Measurements from ENCODE around the gene SLC22A25. TPM values are rescaled to one million over a fixed set of nuclear protein-coding genes. Genes with fewer than 3 reads are reported as not detected.
"Not testable (repeated sequence)": the region's sequence is repeated elsewhere in the genome, so short reads cannot be mapped to it uniquely, and the experiment has no call there.

The SLC22A25 gene
- polyA plus RNA-seq (2014; cell fraction: cytosol; rRNA removed) = not detected in 2 replicates
- polyA plus RNA-seq (2014; cell fraction: nucleus; rRNA removed) = not detected in 2 replicates

- DNase-seq (ENCODE audit: low spot score) = no peak
Observed at GRCh38 chr11:63243533-63243932, at the start of gene SLC22A25. Gene SLC22A25, minus strand, starts transcription at chr11:63243599. Its CDS starts 13,947 bp downstream, at chr11:63229652.

DNA sequence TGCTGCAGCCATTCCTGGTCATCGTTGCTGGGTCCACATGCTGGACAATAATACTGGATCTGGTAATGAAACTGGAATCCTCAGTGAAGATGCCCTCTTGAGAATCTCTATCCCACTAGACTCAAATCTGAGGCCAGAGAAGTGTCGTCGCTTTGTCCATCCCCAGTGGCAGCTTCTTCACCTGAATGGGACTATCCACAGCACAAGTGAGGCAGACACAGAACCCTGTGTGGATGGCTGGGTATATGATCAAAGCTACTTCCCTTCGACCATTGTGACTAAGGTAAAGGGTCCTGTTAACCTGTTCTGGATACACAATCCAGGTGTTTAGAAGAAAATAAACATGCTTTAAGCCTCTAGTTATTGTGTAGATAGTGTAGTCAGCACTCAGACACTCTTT lies 46.9 kb upstream of the SLC22A25 start:
- DNase-seq (ENCODE audit: low spot score) = no peak

DNA sequence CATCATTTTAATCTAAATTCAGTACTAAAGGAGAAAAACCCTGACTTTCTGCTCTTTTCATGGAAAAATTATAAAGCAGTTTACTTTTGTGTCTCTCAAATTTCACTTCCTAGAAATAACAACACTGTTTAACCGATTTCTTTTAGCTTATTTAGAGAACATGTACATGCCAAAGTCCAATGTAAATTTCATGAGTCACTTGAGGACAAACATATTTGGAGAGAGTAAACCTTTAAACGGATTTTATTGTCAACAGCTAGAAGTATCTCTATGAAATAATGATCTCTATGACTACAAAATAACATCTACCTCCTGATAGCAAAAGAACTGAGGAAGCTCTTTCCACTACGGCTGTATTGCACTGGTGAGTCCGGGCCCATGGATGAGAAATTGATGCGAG lies 46.3 kb upstream of the SLC22A25 start:
- DNase-seq (ENCODE audit: low spot score) = no peak

DNA sequence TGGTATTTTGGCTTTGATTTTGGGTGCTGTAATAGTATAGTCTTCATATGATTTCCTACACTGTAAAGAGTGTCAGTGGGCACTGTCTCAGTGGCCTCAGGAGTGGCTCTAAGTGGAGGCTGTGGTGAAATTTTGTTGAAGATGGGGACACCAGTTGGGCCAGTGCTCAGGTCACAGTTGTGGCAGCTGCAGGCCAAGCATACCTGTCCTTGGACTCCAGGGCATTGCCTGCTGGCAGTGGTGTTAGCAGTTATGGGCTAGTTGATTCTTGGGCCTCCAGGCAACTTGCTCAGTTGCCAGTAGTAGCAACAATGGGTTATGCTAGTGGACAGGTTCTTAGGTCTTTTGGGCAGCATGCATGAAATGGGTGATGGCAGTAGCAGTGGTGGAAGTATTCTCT lies 39.2 kb upstream of the SLC22A25 start:
- DNase-seq (ENCODE audit: low spot score) = no peak

- DNase-seq (ENCODE audit: low spot score) = no peak
Observed at GRCh38 chr11:63280920-63281319, 37.5 kb upstream of the SLC22A25 start.

DNA sequence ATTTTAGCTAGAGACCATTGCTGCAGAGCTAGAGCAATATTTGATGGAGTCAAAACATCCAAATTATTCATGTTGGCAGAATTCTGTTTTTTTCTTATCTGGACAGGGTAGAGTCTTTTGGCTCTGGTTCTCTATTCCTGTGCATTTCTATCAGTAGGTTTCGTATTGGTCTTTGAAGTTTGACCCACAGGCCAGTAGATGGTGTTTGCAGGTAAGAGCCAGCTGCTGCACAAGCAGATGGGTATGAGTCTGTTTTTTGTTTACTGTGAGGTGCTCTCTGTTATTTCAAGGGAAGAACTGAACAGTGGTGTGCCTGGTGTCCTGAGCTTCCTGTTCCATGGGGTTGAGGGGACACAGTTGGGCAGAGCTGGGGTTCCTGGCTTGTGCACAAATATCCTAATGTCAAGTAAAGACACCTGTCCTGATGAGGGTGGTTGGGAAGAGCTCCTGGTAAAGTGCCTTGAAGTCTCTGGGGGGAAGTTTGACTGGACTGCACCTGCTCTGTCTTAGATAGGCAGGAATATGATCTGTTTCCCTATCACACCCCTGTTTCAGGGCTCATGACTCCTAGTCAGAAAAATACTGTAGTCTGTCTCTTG lies 34.0 kb upstream of the SLC22A25 start:
- peak; percentile 4 for DNase-seq (ENCODE audit: low spot score)

- DNase-seq (ENCODE audit: low spot score) = no peak
Observed at GRCh38 chr11:63274776-63275175, 31.4 kb upstream of the SLC22A25 start.

GRCh38 chr11:63273685-63274084 lies 30.3 kb upstream of the SLC22A25 start:
- DNase-seq (ENCODE audit: low spot score) = no peak

- DNase-seq (ENCODE audit: low spot score) = no peak
Observed at GRCh38 chr11:63262547-63262946, 19.1 kb upstream of the SLC22A25 start.

GRCh38 chr11:63251312-63251711 lies 7.9 kb upstream of the SLC22A25 start:
- DNase-seq (ENCODE audit: low spot score) = no peak

GRCh38 chr11:63250162-63251050 lies 7.0 kb upstream of the SLC22A25 start:
- DNase-seq (ENCODE audit: low spot score) = no peak

GRCh38 chr11:63248966-63249365 lies 5.6 kb upstream of the SLC22A25 start:
- DNase-seq (ENCODE audit: low spot score) = no peak

GRCh38 chr11:63247237-63248002 lies 4.0 kb upstream of the SLC22A25 start:
- not testable (repeated sequence) for DNase-seq (ENCODE audit: low spot score)

DNA sequence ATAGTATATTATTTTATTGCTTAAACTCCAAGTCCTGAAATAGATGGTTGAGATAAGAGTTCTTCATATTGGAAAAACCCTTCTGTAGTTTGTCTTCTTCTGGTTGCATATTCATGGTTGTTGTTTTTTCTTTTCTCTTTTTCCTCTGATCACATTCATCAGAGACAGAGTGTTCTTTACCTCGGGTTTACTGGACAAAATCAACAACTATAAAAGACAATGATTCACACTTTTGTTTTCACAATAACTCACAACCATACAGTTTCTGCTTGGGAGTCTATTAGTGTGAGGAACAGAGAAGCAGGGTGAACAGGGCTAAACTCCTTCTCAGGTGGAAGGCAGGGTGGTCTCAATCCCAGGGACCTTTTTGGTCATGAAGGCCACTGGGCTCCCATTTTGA lies 2.6 kb upstream of the SLC22A25 start:
- no peak for DNase-seq (ENCODE audit: low spot score)

- DNase-seq (ENCODE audit: low spot score) = no peak
Observed at GRCh38 chr11:63244862-63245261, 1.5 kb upstream of the SLC22A25 start.

GRCh38 chr11:63242089-63242781 lies 1.2 kb downstream of the SLC22A25 start:
- no peak for DNase-seq (ENCODE audit: low spot score)

DNA sequence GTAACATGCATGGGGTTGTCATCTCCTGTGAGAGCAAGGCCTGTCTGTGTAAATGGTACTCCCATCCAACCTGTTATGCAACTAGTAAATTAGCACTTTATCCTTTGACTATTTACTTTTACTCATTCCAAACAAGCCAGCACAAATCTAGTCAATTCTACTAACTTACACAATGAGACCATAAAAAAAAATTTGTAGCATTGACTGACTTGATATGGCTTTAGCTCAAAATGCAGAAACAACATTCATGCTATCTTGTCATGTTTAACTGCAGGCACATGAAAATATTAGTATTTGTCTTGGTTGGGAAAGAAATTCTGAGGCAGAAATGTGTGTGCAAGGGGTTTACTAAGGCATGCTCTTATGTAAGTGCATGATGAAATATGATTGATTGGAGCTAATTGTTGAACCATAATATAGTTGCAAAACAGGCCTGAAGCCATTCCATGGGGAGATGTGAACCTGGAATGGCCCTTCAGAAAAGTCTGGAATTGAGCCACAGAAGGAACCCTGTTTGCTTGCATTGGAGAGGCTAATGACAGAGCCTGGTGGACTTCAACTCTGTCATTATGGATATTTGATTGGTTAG lies 2.5 kb downstream of the SLC22A25 start:
- DNase-seq (ENCODE audit: low spot score) = no peak

GRCh38 chr11:63240098-63240497 lies 3.3 kb downstream of the SLC22A25 start:
- no peak for DNase-seq (ENCODE audit: low spot score)

- no peak for DNase-seq (ENCODE audit: low spot score)
Observed at GRCh38 chr11:63239254-63239653, 4.1 kb downstream of the SLC22A25 start.

DNA sequence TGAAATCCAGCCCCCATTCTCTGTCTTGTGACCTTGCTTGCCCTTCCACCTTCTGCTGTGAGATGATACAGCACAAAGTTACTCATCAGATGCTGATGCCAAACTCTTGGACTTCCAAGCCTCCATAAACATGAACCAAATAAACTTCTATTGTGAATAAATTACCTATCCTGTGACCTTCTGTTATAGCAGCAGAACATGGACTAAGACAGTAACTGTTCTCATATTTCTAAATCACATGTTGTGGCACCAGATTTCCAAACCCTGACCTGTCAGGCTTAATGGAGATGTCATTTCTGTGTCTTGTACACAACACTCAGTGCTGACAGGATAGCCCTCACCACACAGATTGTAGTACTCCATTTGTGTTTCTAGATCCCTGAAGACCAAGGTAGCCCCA lies 6.0 kb downstream of the SLC22A25 start:
- DNase-seq (ENCODE audit: low spot score) = no peak

Measured in SK-N-DZ (cell line).